GM15510 (cell line): ENCODE measurements around the gene KBTBD12.

Experiments
- POLR2A ChIP-seq: IDR thresholded peaks from 3 replicates; pipeline ENCODE4 v1.6.1; 2011; ENCODE audit warnings: borderline replicate concordance; ENCODE audit not compliant: insufficient read length; ENCODE audit errors: extremely low read depth

The KBTBD12 gene

GRCh38 chr3:127929818-127930413 lies 14.9 kb downstream of the KBTBD12 start:
- TF ChIP-seq POLR2A: no peak

GRCh38 chr3:127933396-127933795 lies 18.4 kb downstream of the KBTBD12 start:
- no peak for TF ChIP-seq POLR2A

GRCh38 chr3:127938800-127939199 lies 23.8 kb downstream of the KBTBD12 start:
- no peak for TF ChIP-seq POLR2A

GRCh38 chr3:127940116-127940515 lies 25.1 kb downstream of the KBTBD12 start:
- TF ChIP-seq POLR2A: no peak

GRCh38 chr3:127942613-127943012 lies 27.6 kb downstream of the KBTBD12 start:
- TF ChIP-seq POLR2A: no peak

GRCh38 chr3:127948211-127948610 lies 33.2 kb downstream of the KBTBD12 start:
- TF ChIP-seq POLR2A: no peak

GRCh38 chr3:127949446-127950055 lies 34.5 kb downstream of the KBTBD12 start:
- no peak for TF ChIP-seq POLR2A

GRCh38 chr3:127951276-127951675 lies 36.2 kb downstream of the KBTBD12 start:
- no peak for TF ChIP-seq POLR2A

GRCh38 chr3:127953091-127954035 lies 38.3 kb downstream of the KBTBD12 start:
- TF ChIP-seq POLR2A: no peak

GRCh38 chr3:127954640-127955039 lies 39.6 kb downstream of the KBTBD12 start:
- TF ChIP-seq POLR2A: no peak

- TF ChIP-seq POLR2A: no peak
Observed at GRCh38 chr3:127955728-127956127, 40.7 kb downstream of the KBTBD12 start.

- TF ChIP-seq POLR2A: no peak
Observed at GRCh38 chr3:127959041-127959440, 44.0 kb downstream of the KBTBD12 start.

- TF ChIP-seq POLR2A: no peak
Observed at GRCh38 chr3:127959873-127960272, 44.8 kb downstream of the KBTBD12 start.

- TF ChIP-seq POLR2A: no peak
Observed at GRCh38 chr3:127960421-127960965, 45.5 kb downstream of the KBTBD12 start.

GRCh38 chr3:127961124-127961523 lies 46.1 kb downstream of the KBTBD12 start:
- TF ChIP-seq POLR2A: no peak

GRCh38 chr3:127961963-127962362 lies 46.9 kb downstream of the KBTBD12 start:
- no peak for TF ChIP-seq POLR2A

- no peak for TF ChIP-seq POLR2A
Observed at GRCh38 chr3:127962937-127963336, 47.9 kb downstream of the KBTBD12 start.
